GM04504 (cell line): ENCODE data around the gene OLFM4.
"Not testable (repeated sequence)": the region's sequence is repeated elsewhere in the genome, so short reads cannot be mapped to it uniquely, and the experiment has no call there.

Experiments used
- DNase-seq: peaks from one replicate; pipeline ENCODE4 v3.0.0-alpha.2; 2012; ENCODE audit warnings: low read depth

Gene OLFM4

GRCh38 chr13:53028637-53029203 lies at the start of gene OLFM4:
TSS of gene OLFM4 (plus strand) at chr13:53028813. CDS start at chr13:53028837, 24 bp downstream.
- no peak for DNase-seq

- no peak for DNase-seq
These were observed 49.6 kb upstream of the OLFM4 start for GRCh38 chr13:52978989-52979388.

- no peak for DNase-seq
These were observed 47.9 kb upstream of the OLFM4 start for GRCh38 chr13:52980695-52981094.

DNA sequence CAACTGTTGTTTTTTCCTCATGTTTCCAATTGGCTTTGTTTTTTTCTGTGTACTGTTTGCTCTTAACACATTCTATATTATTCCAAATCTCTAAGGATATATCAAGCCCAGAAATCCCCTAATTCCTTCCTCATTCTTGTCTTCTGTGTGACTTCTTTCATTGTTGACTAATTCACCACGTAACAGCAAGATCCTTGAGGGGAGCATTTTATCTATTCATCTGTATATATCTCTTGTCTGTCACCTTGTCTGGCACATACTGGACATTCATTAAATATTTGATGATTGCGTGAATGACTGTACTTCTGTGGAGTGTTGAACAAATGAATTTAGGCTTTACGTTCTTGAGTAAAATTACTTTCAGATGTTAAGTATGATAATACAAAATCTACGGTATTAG lies 44.8 kb upstream of the OLFM4 start:
- no peak for DNase-seq

DNA sequence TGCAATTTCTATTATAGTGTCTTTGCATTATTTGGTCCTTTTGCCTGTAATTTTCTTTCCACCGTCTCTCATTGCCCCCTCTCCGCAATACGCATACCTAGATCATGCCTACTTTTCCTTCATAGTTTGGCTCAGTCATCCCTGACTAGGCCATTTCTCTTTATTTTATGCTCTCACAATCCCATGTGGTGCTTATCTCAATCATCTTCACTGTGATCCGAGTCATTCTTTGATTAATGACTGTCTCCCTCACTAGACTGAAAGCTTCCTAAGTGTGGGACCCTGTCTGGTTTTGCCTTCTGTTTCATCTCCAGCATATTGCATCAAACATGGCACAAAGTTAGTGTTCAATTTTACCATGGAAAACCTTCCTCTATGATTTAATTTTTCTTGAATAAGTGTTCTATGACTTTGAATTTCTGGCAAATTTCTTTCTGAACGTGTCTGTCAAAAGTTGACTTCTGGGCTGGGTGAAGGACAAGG lies 43.7 kb upstream of the OLFM4 start:
- no peak for DNase-seq

DNA sequence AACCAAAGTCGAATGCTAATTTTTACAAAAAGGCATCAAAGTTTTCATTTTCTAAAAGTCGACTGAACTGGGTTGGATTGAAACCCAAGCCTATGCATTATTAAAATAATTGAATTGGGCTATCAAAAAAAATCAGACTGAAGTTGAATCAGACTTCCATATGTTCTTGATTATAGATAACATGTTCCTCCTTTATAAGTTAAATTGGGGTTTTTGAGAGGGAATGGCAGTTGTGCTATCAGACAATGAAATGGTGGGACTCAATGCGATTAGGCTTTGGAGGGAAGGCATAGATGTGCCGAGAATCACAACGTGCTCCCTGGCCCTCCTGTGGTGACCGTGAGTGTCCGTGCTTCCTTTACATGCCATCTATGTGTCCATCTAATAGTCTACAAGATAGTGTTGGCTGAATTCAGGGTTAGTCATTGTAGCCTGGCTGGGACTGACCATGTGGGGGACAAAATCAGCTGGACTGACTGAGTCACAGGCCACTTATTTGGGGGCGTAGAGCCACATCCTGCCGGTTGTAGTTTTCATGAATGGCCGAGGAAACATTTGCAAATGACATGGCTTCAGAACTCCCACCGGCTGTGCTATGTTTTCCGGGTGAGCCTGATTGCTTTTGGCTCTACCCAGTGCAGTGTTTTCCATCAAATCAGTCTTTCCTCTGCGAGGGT lies 37.1 kb upstream of the OLFM4 start:
- DNase-seq, result no peak

- no peak for DNase-seq
These were observed 36.5 kb upstream of the OLFM4 start for GRCh38 chr13:52992110-52992509.

DNA sequence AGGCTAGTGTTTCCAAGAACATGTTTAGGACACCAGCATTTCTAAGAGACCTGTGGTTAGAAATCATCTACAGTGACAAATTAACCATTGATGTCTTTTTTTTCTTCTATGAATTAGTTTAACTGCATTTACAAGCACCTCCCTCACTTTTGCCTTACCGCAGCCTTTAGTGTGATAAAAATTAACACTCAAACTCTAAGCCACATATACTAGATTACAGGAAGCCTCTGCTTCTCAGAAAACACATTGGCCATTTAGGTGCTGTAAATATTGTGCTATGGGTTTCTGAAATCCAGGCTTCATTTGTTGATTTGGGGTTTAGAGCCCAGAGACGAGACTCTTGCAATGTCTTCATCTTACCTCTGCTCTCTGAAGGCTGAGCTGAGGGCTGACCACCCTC lies 34.6 kb upstream of the OLFM4 start:
- no peak for DNase-seq

GRCh38 chr13:52994865-52995264 lies 33.7 kb upstream of the OLFM4 start:
- DNase-seq, result no peak

- no peak for DNase-seq
These were observed 32.7 kb upstream of the OLFM4 start for GRCh38 chr13:52995946-52996345.

- DNase-seq, result no peak
These were observed 30.4 kb upstream of the OLFM4 start for GRCh38 chr13:52997951-52998876.

- no peak for DNase-seq
These were observed 29.4 kb upstream of the OLFM4 start for GRCh38 chr13:52999093-52999696.

- no peak for DNase-seq
These were observed 27.0 kb upstream of the OLFM4 start for GRCh38 chr13:53001444-53002225.

- DNase-seq, result no peak
These were observed 24.0 kb upstream of the OLFM4 start for GRCh38 chr13:53004573-53004972.

GRCh38 chr13:53005626-53006025 lies 23.0 kb upstream of the OLFM4 start:
- DNase-seq, result no peak

DNA sequence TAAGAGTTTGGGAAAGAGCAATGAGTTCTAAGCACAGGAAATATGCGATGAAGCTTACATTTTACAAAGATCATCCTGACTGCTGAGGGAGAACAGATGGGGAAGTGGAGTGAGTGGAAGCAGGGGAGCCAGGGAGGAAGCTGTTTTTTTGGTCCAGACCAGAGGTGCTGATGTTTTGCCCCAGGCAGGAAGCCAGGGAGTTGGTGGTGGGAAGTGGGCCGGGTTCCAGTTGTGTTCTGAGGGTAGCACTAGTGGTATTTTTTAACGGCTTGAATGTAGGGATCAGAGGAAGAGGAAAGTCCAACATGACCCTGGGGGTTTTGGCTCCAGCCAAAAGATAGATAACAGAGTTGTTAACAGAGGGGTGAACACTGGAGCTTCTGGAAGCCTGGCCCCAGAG lies 20.7 kb upstream of the OLFM4 start:
- DNase-seq, result no peak

- DNase-seq, result no peak
These were observed 18.1 kb upstream of the OLFM4 start for GRCh38 chr13:53010374-53011105.

- no peak for DNase-seq
These were observed 15.9 kb upstream of the OLFM4 start for GRCh38 chr13:53012707-53013106.

DNA sequence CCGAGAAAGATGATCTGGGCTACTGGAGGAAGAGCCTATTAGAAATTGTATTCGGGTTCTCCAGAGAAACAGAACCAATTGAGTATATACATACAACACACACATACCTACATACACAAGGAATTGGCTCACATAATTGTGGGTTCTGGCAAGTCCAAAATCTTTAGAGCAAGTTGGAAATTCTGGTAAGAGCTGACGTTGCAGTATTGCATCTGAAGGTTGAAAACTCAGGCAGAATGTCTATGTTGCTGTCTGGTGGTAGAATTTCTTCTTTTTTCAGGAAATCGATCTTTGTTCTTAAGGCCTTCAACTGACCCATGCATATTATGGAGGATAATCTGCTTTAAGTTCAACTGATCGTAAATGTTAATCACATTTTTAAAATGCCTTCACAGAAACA lies 15.5 kb upstream of the OLFM4 start:
- DNase-seq, result no peak

- DNase-seq, result not testable (repeated sequence)
These were observed 14.6 kb upstream of the OLFM4 start for GRCh38 chr13:53014018-53014417.
